KMS-11 (cell line): ENCODE results near the gene RAD1.
"Not testable (repeated sequence)": the region's sequence is repeated elsewhere in the genome, so short reads cannot be mapped to it uniquely, and the experiment has no call there.

Experiments used
- H2AFZ ChIP-seq: fragments of 200-600 bp; sonication (generic); 2 replicates; pipeline ENCODE4 v1.6.1; 2016; ENCODE audit warnings: antibody characterized with exemption, mixed run types, low read depth
- H3K27ac ChIP-seq: fragments of 200-600 bp; sonication (generic); 2 replicates; pipeline ENCODE4 v1.6.1; 2016; ENCODE audit warnings: mild to moderate bottlenecking, mixed run types
- H3K27me3 ChIP-seq: fragments of 200-600 bp; sonication (generic); 2 replicates; pipeline ENCODE4 v1.6.1; 2017; ENCODE audit warnings: mild to moderate bottlenecking, low read depth, mixed run types, moderate library complexity; ENCODE audit not compliant: insufficient read depth
- H3K36me3 ChIP-seq: fragments of 200-600 bp; sonication (generic); 2 replicates; pipeline ENCODE4 v1.6.1; 2017; ENCODE audit warnings: mild to moderate bottlenecking, mixed run types; ENCODE audit not compliant: insufficient read depth
- H3K4me1 ChIP-seq: fragments of 200-600 bp; sonication (generic); 2 replicates; pipeline ENCODE4 v1.6.1; 2016; ENCODE audit warnings: mild to moderate bottlenecking, low read depth, mixed run types; ENCODE audit not compliant: poor library complexity, severe bottlenecking
- H3K4me2 ChIP-seq: fragments of 200-600 bp; sonication (generic); 2 replicates; pipeline ENCODE4 v1.7.0; 2016; ENCODE audit warnings: mild to moderate bottlenecking, mixed run types
- H3K4me3 ChIP-seq: fragments of 200-600 bp; sonication (generic); IDR thresholded peaks from 2 replicates; pipeline ENCODE4 v1.6.1; 2017; ENCODE audit warnings: low read depth, low read length, mixed read lengths; ENCODE audit not compliant: insufficient read depth
- H3K79me2 ChIP-seq: fragments of 200-600 bp; sonication (generic); 2 replicates; pipeline ENCODE4 v1.6.1; 2016; ENCODE audit warnings: low read depth, mixed run types; ENCODE audit not compliant: insufficient read depth
- H3K9ac ChIP-seq: fragments of 200-600 bp; sonication (generic); 2 replicates; pipeline ENCODE4 v1.6.1; 2016; ENCODE audit warnings: mild to moderate bottlenecking, mixed run types
- H4K20me1 ChIP-seq: fragments of 200-600 bp; sonication (generic); 2 replicates; pipeline ENCODE4 v1.6.1; 2016; ENCODE audit warnings: mild to moderate bottlenecking, mixed run types; ENCODE audit not compliant: insufficient read depth
- CTCF ChIP-seq: fragments of 200-600 bp; sonication (generic); conservative IDR thresholded peaks from 2 replicates; pipeline ENCODE4 v1.6.1; 2017; ENCODE audit warnings: low read depth, mild to moderate bottlenecking, antibody characterized with exemption, low read length, moderate library complexity, mixed read lengths

RAD1 gene

GRCh38 chr5:34923694-34924461 lies 8.6 kb upstream of the RAD1 start:
- Histone ChIP-seq H3K9ac (no peak overlapping the region), H4K20me1 (no peaks in the 10 kb centered on the region; the same call in 1 of the 2 replicates), H3K36me3 (peaks cover 26% of the 10 kb centered on the region; the same call in 1 of the 2 replicates), H2AFZ (no peak overlapping the region), H3K4me3 (no peak overlapping the region), H3K79me2 (peaks cover 38% of the 10 kb centered on the region; the same call in 1 of the 2 replicates), H3K4me2 (no peak overlapping the region), H3K27ac (peak overlapping the region; percentile 6; the same call in 1 of the 2 replicates), H3K4me1 (peaks cover 39% of the 10 kb centered on the region), H3K27me3 (no peaks in the 10 kb centered on the region)
- TF ChIP-seq CTCF: no peak

GRCh38 chr5:34923256-34923655 lies 8.0 kb upstream of the RAD1 start:
- H3K4me2 ChIP-seq: not testable (repeated sequence)

GRCh38 chr5:34919077-34919476 lies 3.8 kb upstream of the RAD1 start:
- no peak overlapping the region for H3K9ac ChIP-seq
- peaks cover 12% of the 10 kb centered on the region; the same call in 1 of the 2 replicates for H3K36me3 ChIP-seq
- H3K4me2 ChIP-seq: no peak overlapping the region
- no peak overlapping the region for H3K4me3 ChIP-seq
- TF ChIP-seq CTCF: no peak; the same call in 1 of the 2 replicates
- H3K27ac ChIP-seq: no peak overlapping the region
- H3K79me2 ChIP-seq: peaks cover 83% of the 10 kb centered on the region
- H3K4me1 ChIP-seq: peaks cover 51% of the 10 kb centered on the region
- H4K20me1 ChIP-seq: no peaks in the 10 kb centered on the region
- H2AFZ ChIP-seq: no peak overlapping the region
- H3K27me3 ChIP-seq: no peaks in the 10 kb centered on the region

More at GRCh38 chr5:34923256-34923655, 8.0 kb upstream of the RAD1 start:
- not testable (repeated sequence) for H3K27me3 ChIP-seq, H2AFZ ChIP-seq, H3K4me3 ChIP-seq, H3K9ac ChIP-seq, H4K20me1 ChIP-seq
- peaks cover 44% of the 10 kb centered on the region for H3K79me2 ChIP-seq
- H3K4me1 ChIP-seq: peaks cover 39% of the 10 kb centered on the region
- peak overlapping the region; percentile 6; the same call in 1 of the 2 replicates for H3K27ac ChIP-seq
- peaks cover 26% of the 10 kb centered on the region; the same call in 1 of the 2 replicates for H3K36me3 ChIP-seq

GRCh38 chr5:34918025-34918424 lies 2.7 kb upstream of the RAD1 start:
- Histone ChIP-seq H3K4me1 (peaks cover 50% of the 10 kb centered on the region), H3K27ac (no peak overlapping the region), H3K27me3 (no peaks in the 10 kb centered on the region), H2AFZ (no peak overlapping the region), H3K4me2 (peak overlapping the region; percentile 72), H3K79me2 (peaks cover 93% of the 10 kb centered on the region), H3K4me3 (no peak overlapping the region), H3K36me3 (peaks cover 12% of the 10 kb centered on the region; the same call in 1 of the 2 replicates), H4K20me1 (no peaks in the 10 kb centered on the region), H3K9ac (no peak overlapping the region)
- TF ChIP-seq CTCF: no peak

GRCh38 chr5:34916518-34916917 lies 1.2 kb upstream of the RAD1 start:
- H3K36me3 ChIP-seq: peaks cover 18% of the 10 kb centered on the region; the same call in 1 of the 2 replicates
- H3K79me2 ChIP-seq: peaks cover 89% of the 10 kb centered on the region
- H3K27ac ChIP-seq: peak overlapping the region; percentile 84
- no peak for TF ChIP-seq CTCF
- H3K4me1 ChIP-seq: peaks cover 41% of the 10 kb centered on the region
- peak overlapping the region; percentile 72 for H3K4me2 ChIP-seq
- no peaks in the 10 kb centered on the region for H3K27me3 ChIP-seq
- peak overlapping the region; percentile 98 for H3K9ac ChIP-seq
- no peaks in the 10 kb centered on the region for H4K20me1 ChIP-seq
- no peak overlapping the region for H2AFZ ChIP-seq
- H3K4me3 ChIP-seq: no peak overlapping the region
